Vagina (tissue), 2 donors: ENCODE data around the gene MIOX. TPM values are rescaled to one million over a fixed set of nuclear protein-coding genes. Genes with fewer than 3 reads are reported as not detected.

Experiments used
- DNase-seq, 2 donors: peaks; one replicate each; pipeline ENCODE4 v3.0.0-alpha.2; 2017; ENCODE audit errors: extremely low spot score in 2 of 2
- H3K27ac ChIP-seq: fragments of 200-600 bp; sonication (generic); one replicate; pipeline ENCODE4 v1.5.1; 2019
- H3K27me3 ChIP-seq: fragments of 200-600 bp; sonication (generic); one replicate; pipeline ENCODE4 v1.5.1; 2019
- H3K36me3 ChIP-seq, 2 donors: fragments of 200-600 bp; sonication (generic); one replicate each; pipeline ENCODE4 v1.5.1; 2017 to 2019
- H3K4me1 ChIP-seq: fragments of 200-600 bp; sonication (generic); one replicate; pipeline ENCODE4 v1.5.1; 2019
- H3K4me3 ChIP-seq, 2 donors: fragments of 200-600 bp; sonication (generic); 1 replicate in 1 of 2; 2 replicates in 1 of 2; pipeline ENCODE4 v1.5.1; 2016 to 2019
- H3K9me3 ChIP-seq: fragments of 200-600 bp; sonication (generic); one replicate; pipeline ENCODE4 v1.5.1; 2019
- POLR2A ChIP-seq, 2 donors: fragments of 450-650 bp; IDR thresholded peaks; one replicate each; pipeline ENCODE4 v1.6.1; 2017; ENCODE audit warnings: antibody characterized with exemption in 2 of 2, mild to moderate bottlenecking in 2 of 2, moderate library complexity in 2 of 2
- POLR2AphosphoS5 ChIP-seq, 2 donors: sonication (generic); formaldehyde crosslinking; IDR thresholded peaks; one replicate each; pipeline ENCODE4 v1.9.0; 2017; ENCODE audit warnings: antibody characterized with exemption in 2 of 2, mild to moderate bottlenecking in 2 of 2, low read depth in 1 of 2; ENCODE audit not compliant: insufficient read depth in 1 of 2
- intact Hi-C: fragments of 100-400 bp; cut with DNase I; formaldehyde crosslinking; loops from one replicate; pipeline ENCODE4 v1.15.1; 2023
- total RNA-seq: library from RNA; depleted of rRNA; stranded (reverse); fragments of >200 nt; gene quantifications from one replicate; pipeline ENCODE4 v1.2.3, GENCODE V29; 2016
- TF ChIP-seq, protein P1 (sequence below), 3 experiments: fragments of 450-650 bp in 2 of 3; fragments of 200-600 bp in 1 of 3; sonication (generic) in 1 of 3; IDR thresholded peaks; one replicate each; pipeline ENCODE4 v1.5.1; 2017 to 2019; ENCODE audit warnings: antibody characterized with exemption in 3 of 3, mild to moderate bottlenecking in 2 of 3, moderate library complexity in 2 of 3

MIOX gene
- total RNA-seq, 1 donor from 2014 or later, result not detected

GRCh38 chr22:50461979-50462540 is 24.6 kb upstream of the MIOX start:
- no peak overlapping the region for H3K4me3 ChIP-seq
- no peak overlapping the region for H3K27ac ChIP-seq
- H3K27me3 ChIP-seq, result no peaks in the 10 kb centered on the region
- DNase-seq, result no peak
- TF ChIP-seq POLR2A (IDR thresholded peaks at IDR 0.05) (no peak), POLR2AphosphoS5 (IDR thresholded peaks at IDR 0.05; ENCODE audit: insufficient read depth in 1 of 2, low read depth in 1 of 2) (no peak)
- TF ChIP-seq, protein P1, sequence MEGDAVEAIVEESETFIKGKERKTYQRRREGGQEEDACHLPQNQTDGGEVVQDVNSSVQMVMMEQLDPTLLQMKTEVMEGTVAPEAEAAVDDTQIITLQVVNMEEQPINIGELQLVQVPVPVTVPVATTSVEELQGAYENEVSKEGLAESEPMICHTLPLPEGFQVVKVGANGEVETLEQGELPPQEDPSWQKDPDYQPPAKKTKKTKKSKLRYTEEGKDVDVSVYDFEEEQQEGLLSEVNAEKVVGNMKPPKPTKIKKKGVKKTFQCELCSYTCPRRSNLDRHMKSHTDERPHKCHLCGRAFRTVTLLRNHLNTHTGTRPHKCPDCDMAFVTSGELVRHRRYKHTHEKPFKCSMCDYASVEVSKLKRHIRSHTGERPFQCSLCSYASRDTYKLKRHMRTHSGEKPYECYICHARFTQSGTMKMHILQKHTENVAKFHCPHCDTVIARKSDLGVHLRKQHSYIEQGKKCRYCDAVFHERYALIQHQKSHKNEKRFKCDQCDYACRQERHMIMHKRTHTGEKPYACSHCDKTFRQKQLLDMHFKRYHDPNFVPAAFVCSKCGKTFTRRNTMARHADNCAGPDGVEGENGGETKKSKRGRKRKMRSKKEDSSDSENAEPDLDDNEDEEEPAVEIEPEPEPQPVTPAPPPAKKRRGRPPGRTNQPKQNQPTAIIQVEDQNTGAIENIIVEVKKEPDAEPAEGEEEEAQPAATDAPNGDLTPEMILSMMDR (IDR thresholded peaks at IDR 0.05), result no peak
- no peaks in the 10 kb centered on the region for H3K9me3 ChIP-seq
- no peaks in the 10 kb centered on the region for H3K4me1 ChIP-seq
- peaks cover 0 to 97% of the 10 kb centered on the region in 2 donors for H3K36me3 ChIP-seq
- intact Hi-C loops, result no loop called here

- no peak for TF ChIP-seq POLR2A (IDR thresholded peaks at IDR 0.05)
- TF ChIP-seq, protein P1 (IDR thresholded peaks at IDR 0.05), result no peak
- TF ChIP-seq POLR2AphosphoS5 (IDR thresholded peaks at IDR 0.05; ENCODE audit: insufficient read depth in 1 of 2, low read depth in 1 of 2), result no peak
- no peaks in the 10 kb centered on the region for H3K9me3 ChIP-seq
- intact Hi-C loops, result no loop called here
- peaks cover 0 to 97% of the 10 kb centered on the region in 2 donors for H3K36me3 ChIP-seq
- no peak overlapping the region for H3K4me3 ChIP-seq
- no peak overlapping the region for H3K27ac ChIP-seq
- peaks cover 6% of the 10 kb centered on the region for H3K4me1 ChIP-seq
- DNase-seq, result no peak
- no peaks in the 10 kb centered on the region for H3K27me3 ChIP-seq
Measured at GRCh38 chr22:50463188-50463900, 23.3 kb upstream of the MIOX start.

DNA sequence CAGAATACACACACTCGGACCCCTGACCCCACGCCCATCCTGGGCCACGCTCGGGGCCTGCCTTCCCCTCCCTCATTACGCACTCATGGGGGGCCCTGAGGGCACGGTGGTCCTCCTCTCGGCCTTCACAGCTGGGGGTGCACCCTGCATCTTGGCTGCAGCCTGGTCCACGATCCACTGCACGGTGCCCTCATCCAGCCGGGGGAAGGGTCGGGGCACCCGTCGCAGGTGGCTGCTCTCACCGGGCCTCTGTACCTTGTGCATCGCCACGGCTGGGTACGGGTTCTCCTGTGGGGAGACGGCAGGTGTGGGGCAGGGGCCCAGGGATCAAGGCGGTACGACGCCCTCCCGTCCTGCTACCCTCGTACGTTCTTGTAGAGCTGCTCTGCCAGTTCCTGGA is 22.2 kb upstream of the MIOX start:
- H3K4me1 ChIP-seq, result peaks cover 17% of the 10 kb centered on the region
- H3K4me3 ChIP-seq, result no peak overlapping the region
- no peaks in the 10 kb centered on the region for H3K27me3 ChIP-seq
- TF ChIP-seq POLR2A (IDR thresholded peaks at IDR 0.05) (no peak), POLR2AphosphoS5 (IDR thresholded peaks at IDR 0.05; ENCODE audit: insufficient read depth in 1 of 2, low read depth in 1 of 2) (no peak)
- TF ChIP-seq, protein P1 (IDR thresholded peaks at IDR 0.05), result no peak
- DNase-seq, result no peak
- no peak overlapping the region for H3K27ac ChIP-seq
- H3K36me3 ChIP-seq, result peaks cover 0 to 86% of the 10 kb centered on the region in 2 donors
- H3K9me3 ChIP-seq, result no peaks in the 10 kb centered on the region
- intact Hi-C loops, result no loop called here

DNA sequence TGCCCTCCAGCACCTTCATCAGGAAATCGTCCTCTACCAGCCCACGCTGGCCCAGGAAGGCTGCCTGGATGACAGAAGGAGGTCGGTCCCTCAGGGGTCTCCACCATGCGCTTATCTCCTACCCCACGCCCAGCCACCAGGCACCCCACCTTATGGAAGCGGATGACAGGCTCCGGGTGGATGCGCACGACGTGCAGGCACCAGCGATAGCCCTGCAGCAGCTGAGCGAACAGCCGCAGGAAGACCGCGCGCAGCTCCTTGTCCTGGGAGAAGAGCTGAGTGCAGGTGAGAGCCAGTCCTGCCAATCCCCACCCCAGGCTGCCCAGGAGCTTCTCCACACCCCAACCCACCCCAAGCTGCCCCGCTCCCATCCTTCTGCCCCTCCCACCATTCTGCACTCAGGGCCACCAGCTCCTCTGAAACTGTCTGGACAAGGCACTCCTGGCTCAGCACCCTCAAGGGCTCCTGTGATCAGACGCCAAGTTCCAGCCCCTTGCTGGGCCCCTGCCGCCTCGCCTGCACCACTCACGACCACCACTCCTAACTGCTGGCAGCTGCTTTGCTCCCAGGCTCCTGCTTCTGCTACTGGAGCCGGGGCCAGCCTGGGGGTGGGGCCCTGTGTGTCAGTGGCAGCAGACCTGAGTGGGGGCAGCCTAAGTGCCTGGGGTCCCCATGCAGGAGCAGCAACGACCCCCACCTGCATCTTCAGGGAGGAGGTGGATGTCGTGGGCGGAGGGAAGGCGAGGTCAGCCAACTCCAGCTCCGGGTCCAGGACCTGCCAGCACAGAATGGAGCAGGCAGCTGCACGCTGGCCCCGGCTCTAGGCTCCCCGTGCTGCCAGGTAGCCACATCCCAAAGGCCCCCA is 21.4 kb upstream of the MIOX start:
- Histone ChIP-seq H3K27me3 (no peaks in the 10 kb centered on the region), H3K4me1 (peaks cover 26% of the 10 kb centered on the region), H3K4me3 (no peak overlapping the region), H3K9me3 (no peaks in the 10 kb centered on the region), H3K27ac (no peak overlapping the region), H3K36me3 (peaks cover 0 to 78% of the 10 kb centered on the region in 2 donors)
- no peak for DNase-seq
- no peak for TF ChIP-seq POLR2A (IDR thresholded peaks at IDR 0.05)
- TF ChIP-seq POLR2AphosphoS5 (IDR thresholded peaks at IDR 0.05; ENCODE audit: insufficient read depth in 1 of 2, low read depth in 1 of 2), result no peak
- TF ChIP-seq, protein P1 (IDR thresholded peaks at IDR 0.05), result no peak
- intact Hi-C loops, result no loop called here
